ENCODE data around the gene UBTD1.

DNA sequence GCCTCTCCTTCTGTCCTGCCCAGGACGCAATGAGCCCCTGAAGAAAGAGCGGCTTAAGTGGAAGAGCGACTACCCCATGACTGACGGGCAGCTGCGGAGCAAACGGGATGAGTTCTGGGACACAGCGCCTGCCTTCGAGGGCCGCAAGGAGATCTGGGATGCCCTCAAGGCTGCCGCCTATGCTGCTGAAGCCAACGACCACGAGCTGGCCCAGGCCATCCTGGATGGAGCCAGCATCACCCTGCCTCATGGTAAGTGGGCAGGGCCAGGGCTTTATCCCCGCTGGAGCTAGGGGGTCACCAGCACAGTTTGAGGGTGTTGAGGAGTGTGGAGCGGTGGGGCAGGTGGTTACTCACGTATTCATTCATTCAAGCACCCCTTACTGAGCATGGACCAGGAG is 69.2 kb downstream of the UBTD1 start:
- TF ChIP-seq POLR2A (IDR thresholded peaks at IDR 0.05) (no peak), POLR2AphosphoS5 (IDR thresholded peaks at IDR 0.05) (no peak)

Measured in spleen (tissue), 3 donors.